ENCODE data around the gene IQCF2. TPM values are rescaled to one million over a fixed set of nuclear protein-coding genes. Genes with fewer than 3 reads are reported as not detected.

IQCF2 gene
- total and polyA plus RNA-seq, 2 of the 13 experiments (the other 11 are each of a cell fraction or from before 2014, with no cell fraction given) = not detected

- TF ChIP-seq BCL6 (CRISPR knock-in tag; IDR thresholded peaks at IDR 0.05) (no peak), ZBTB8A (CRISPR knock-in tag; IDR thresholded peaks at IDR 0.05; ENCODE audit: borderline replicate concordance, low read depth) (no peak), ASH2L (IDR thresholded peaks at IDR 0.05; ENCODE audit: insufficient read length, low read depth, low read length) (no peak), TEAD3 (CRISPR knock-in tag; optimal IDR thresholded peaks at IDR 0.05; ENCODE audit: borderline replicate concordance) (no peak), IRX3 (CRISPR knock-in tag; IDR thresholded peaks at IDR 0.05; ENCODE audit: borderline replicate concordance, low read depth) (no peak), GTF2F1 (IDR thresholded peaks at IDR 0.05; ENCODE audit: low read length) (no peak), MAF1 (CRISPR knock-in tag; IDR thresholded peaks at IDR 0.05; ENCODE audit: borderline replicate concordance) (no peak), FOXO1 (CRISPR knock-in tag; IDR thresholded peaks at IDR 0.05) (no peak), BCL3 (CRISPR knock-in tag; IDR thresholded peaks at IDR 0.05) (no peak), LRRFIP1 (CRISPR knock-in tag; conservative IDR thresholded peaks at IDR 0.05) (no peak), ZBTB4 (CRISPR knock-in tag; IDR thresholded peaks at IDR 0.05; ENCODE audit: borderline replicate concordance) (no peak)
Measured at GRCh38 chr3:51894391-51894790, 33.0 kb downstream of the IQCF2 start (continued).

All from HepG2 (cell line).